Karpas-422 (cell line): ENCODE measurements around the gene DNASE2B. TPM values are rescaled to one million over a fixed set of nuclear protein-coding genes. Genes with fewer than 3 reads are reported as not detected.

ENCODE experiments used
- DNase-seq: peaks from one replicate; pipeline ENCODE4 v3.0.0-alpha.2; 2015
- H2AFZ ChIP-seq: fragments of 200-600 bp; sonication (generic); 2 replicates; pipeline ENCODE4 v1.6.1; 2014; ENCODE audit warnings: antibody characterized with exemption, low read length, mixed read lengths
- H3K27ac ChIP-seq: fragments of 200-600 bp; sonication (generic); 2 replicates; pipeline ENCODE4 v1.5.1; 2014; ENCODE audit warnings: mild to moderate bottlenecking, low read length, moderate library complexity
- H3K27me3 ChIP-seq: fragments of 200-600 bp; sonication (generic); 2 replicates; pipeline ENCODE4 v1.6.1; 2014; ENCODE audit warnings: low read length, mixed read lengths
- H3K36me3 ChIP-seq: fragments of 200-600 bp; sonication (generic); 2 replicates; pipeline ENCODE4 v1.6.1; 2014; ENCODE audit warnings: low read length, mixed read lengths; ENCODE audit not compliant: insufficient read depth
- H3K4me1 ChIP-seq: fragments of 200-600 bp; sonication (generic); 2 replicates; pipeline ENCODE4 v1.6.1; 2014; ENCODE audit warnings: mild to moderate bottlenecking, low read length, mixed read lengths
- H3K4me2 ChIP-seq: fragments of 200-600 bp; sonication (generic); 2 replicates; pipeline ENCODE4 v1.6.1; 2014; ENCODE audit warnings: low read length, low read depth, mild to moderate bottlenecking; ENCODE audit not compliant: poor library complexity, severe bottlenecking
- H3K4me3 ChIP-seq: fragments of 200-600 bp; sonication (generic); 2 replicates; pipeline ENCODE4 v1.5.1; 2014; ENCODE audit warnings: mild to moderate bottlenecking, antibody characterized with exemption, low read length, mixed read lengths
- H3K79me2 ChIP-seq: fragments of 200-600 bp; sonication (generic); 2 replicates; pipeline ENCODE4 v1.6.1; 2014; ENCODE audit warnings: mild to moderate bottlenecking, low read length, mixed read lengths
- H3K9ac ChIP-seq: fragments of 200-600 bp; sonication (generic); 2 replicates; pipeline ENCODE4 v1.6.0; 2014; ENCODE audit warnings: low read length
- H3K9me2 ChIP-seq: fragments of 200-600 bp; sonication (generic), shearing (Covaris generic); replicated peaks from 2 replicates; pipeline ENCODE4 v1.6.0; 2014; ENCODE audit warnings: mild to moderate bottlenecking, low read length, moderate library complexity; ENCODE audit not compliant: insufficient read depth
- H3K9me3 ChIP-seq: fragments of 300-700, 200-600 bp; sonication (generic); 2 replicates; pipeline ENCODE4 v1.6.1; 2014; ENCODE audit warnings: low read length, mixed read lengths
- H4K20me1 ChIP-seq: fragments of 200-600 bp; sonication (generic); 2 replicates; pipeline ENCODE4 v1.6.1; 2014; ENCODE audit warnings: mild to moderate bottlenecking, antibody characterized with exemption, low read length, low read depth; ENCODE audit not compliant: insufficient read depth
- total RNA-seq: library from RNA; depleted of rRNA; stranded (reverse); fragments of >200 nt; shearing (Covaris generic); gene quantifications from 2 replicates; pipeline ENCODE4 v1.2.3, GENCODE V29; 2014; ENCODE audit warnings: low replicate concordance

DNASE2B gene
- total RNA-seq, 1 experiment from 2014 or later = not detected

DNA sequence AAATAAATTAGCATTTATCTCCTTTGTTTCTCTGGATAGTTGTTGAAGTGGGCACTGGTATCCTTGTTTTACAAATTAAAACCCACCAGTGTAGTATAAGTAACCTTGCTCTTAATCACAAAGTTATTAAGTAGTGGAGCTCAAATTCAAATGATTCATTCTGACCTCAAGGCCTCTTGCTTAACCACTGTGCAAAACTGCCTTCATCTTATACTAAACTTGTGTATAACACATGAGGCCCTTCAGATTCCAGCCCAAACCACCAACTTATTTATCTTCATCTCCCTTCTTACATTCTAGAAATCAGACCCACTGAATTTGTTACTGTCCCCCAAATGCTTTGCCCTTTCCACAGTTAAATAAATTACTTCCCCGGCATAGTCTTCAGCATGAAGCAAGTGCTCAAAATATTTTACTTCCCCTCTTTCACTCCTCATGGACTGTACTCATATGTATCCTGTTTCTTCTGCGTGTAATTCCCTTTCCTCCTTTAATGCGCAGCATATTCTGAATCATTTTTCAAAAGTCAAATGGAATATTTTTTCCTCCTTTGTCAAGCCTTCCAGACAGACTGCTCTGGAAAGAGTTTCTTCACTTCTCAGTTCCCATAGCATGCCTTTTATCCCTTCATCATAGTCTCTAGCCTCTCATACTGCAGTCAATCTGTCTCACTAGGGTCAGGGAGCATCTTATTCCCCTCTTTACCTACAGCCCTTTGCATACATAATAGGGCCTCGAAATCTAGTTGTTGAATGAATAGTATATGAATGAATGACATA lies 19.0 kb upstream of the DNASE2B start:
- Histone ChIP-seq H3K4me1 (no peaks in the 10 kb centered on the region), H3K9me3 (no peaks in the 10 kb centered on the region), H3K79me2 (no peaks in the 10 kb centered on the region), H4K20me1 (no peaks in the 10 kb centered on the region), H3K4me2 (no peak overlapping the region), H3K27me3 (no peaks in the 10 kb centered on the region), H3K9ac (no peak overlapping the region), H3K4me3 (no peak overlapping the region), H3K9me2 (no peaks in the 10 kb centered on the region), H2AFZ (no peak overlapping the region), H3K27ac (no peak overlapping the region), H3K36me3 (no peaks in the 10 kb centered on the region)
- DNase-seq = no peak

DNA sequence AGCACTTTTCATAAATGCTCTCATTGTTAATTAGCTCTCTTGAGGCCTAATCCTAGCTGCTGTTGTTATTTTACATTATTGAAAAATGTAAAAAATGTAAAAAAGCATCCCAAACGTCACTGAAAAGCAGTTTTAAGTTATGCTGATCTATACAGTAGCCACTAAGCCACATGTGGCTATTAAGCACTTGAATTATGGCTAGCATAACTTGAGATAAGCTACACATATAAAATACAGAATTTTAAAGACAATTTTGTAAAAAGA lies 18.4 kb upstream of the DNASE2B start:
- Histone ChIP-seq H3K4me3 (no peak overlapping the region), H3K27me3 (no peaks in the 10 kb centered on the region), H3K27ac (no peak overlapping the region), H3K4me1 (no peaks in the 10 kb centered on the region), H3K9me3 (no peaks in the 10 kb centered on the region), H3K4me2 (no peak overlapping the region), H3K9ac (no peak overlapping the region), H3K36me3 (no peaks in the 10 kb centered on the region), H3K9me2 (no peaks in the 10 kb centered on the region), H3K79me2 (no peaks in the 10 kb centered on the region), H4K20me1 (no peaks in the 10 kb centered on the region), H2AFZ (no peak overlapping the region)
- no peak for DNase-seq

DNA sequence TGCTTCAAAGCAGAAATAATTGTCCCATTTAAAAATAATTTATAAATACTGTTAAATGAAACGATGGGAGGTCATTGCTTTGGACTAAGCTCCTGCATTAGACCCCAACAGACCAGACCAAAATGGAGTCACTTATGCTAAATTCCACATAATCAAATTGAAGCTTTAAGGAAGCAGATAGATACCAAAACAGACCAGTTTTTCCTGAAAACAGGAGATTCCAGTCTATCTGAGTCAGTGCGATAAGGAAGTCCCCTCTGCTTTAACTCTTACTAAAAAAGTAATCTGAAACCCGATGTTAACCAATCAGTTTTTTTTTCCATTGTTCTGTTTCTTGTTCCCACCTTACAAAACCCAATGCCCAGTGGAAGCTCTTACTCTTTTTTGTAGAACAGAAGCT lies 16.2 kb upstream of the DNASE2B start:
- no peaks in the 10 kb centered on the region for H3K79me2 ChIP-seq
- H4K20me1 ChIP-seq = no peaks in the 10 kb centered on the region
- no peak for DNase-seq
- no peaks in the 10 kb centered on the region for H3K9me2 ChIP-seq
- H3K27ac ChIP-seq = no peak overlapping the region
- H3K4me1 ChIP-seq = no peaks in the 10 kb centered on the region
- H3K27me3 ChIP-seq = no peaks in the 10 kb centered on the region
- H2AFZ ChIP-seq = no peak overlapping the region
- no peak overlapping the region for H3K4me2 ChIP-seq
- no peak overlapping the region for H3K4me3 ChIP-seq
- H3K9ac ChIP-seq = no peak overlapping the region
- no peaks in the 10 kb centered on the region for H3K36me3 ChIP-seq
- H3K9me3 ChIP-seq = no peaks in the 10 kb centered on the region

DNA sequence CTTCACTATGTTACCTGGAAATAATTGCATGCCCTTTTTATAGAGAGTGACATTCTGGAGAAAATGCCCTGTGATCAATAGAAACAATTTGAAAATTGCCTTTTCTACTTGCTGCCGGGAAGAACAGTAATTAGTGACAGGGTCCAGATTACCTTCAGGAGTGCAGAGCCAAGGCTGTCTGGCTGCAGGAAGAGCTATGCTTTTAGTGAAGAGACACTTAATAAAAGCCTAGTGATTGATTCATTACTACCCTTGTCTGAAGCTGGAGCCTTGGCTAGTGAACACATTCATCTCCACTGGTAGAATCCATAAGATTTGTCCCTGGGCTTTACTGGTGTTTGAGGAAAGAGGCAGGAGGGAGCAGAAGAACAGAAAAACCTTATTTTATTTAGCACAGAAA lies 12.9 kb upstream of the DNASE2B start:
- Histone ChIP-seq H3K4me1 (no peaks in the 10 kb centered on the region), H3K4me3 (no peak overlapping the region), H3K36me3 (no peaks in the 10 kb centered on the region), H3K27me3 (no peaks in the 10 kb centered on the region), H3K9me3 (no peaks in the 10 kb centered on the region), H3K27ac (no peak overlapping the region), H3K79me2 (no peaks in the 10 kb centered on the region), H3K9ac (no peak overlapping the region), H3K9me2 (no peaks in the 10 kb centered on the region), H4K20me1 (no peaks in the 10 kb centered on the region), H2AFZ (no peak overlapping the region), H3K4me2 (no peak overlapping the region)
- DNase-seq = no peak

DNA sequence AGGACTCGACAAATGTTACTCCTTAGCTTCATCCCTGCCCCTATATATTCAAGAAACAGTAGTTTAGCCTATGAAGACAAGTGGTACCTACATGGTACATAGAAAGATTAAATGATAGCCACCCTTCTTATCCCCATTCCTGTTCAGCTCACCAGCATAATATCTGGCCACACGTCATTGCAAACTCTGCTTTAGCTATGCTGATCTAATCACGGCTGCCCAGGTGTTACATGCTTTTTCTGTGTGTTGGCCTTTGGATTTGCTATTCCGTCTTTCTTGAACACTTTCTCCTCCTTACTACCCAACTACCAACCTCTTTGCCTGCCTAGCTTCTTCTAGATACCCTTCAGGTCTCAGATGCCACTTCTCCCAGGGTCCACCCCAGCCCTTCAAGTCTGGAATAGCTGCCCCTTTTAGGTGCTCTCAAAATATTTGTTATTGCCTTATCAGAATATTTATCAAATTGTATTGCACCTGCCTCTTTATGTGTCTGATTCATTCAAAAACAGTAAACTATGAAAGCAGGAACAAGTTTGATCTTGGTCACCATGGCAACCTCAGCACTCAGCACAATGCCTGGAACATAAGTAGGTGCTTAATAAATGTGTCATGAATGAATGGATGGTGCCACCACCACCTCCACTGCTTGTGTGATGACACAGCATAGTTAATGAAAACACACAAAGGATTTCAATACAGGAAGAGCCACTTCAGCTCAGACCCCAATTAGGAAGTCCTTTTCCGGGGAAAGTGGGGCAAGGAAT lies 11.4 kb upstream of the DNASE2B start:
- no peak overlapping the region for H2AFZ ChIP-seq
- H3K9me2 ChIP-seq = no peaks in the 10 kb centered on the region
- no peak for DNase-seq
- H3K4me2 ChIP-seq = no peak overlapping the region
- H3K27ac ChIP-seq = no peak overlapping the region
- no peak overlapping the region for H3K4me3 ChIP-seq
- no peaks in the 10 kb centered on the region for H3K9me3 ChIP-seq
- H3K4me1 ChIP-seq = no peaks in the 10 kb centered on the region
- H3K36me3 ChIP-seq = no peaks in the 10 kb centered on the region
- H4K20me1 ChIP-seq = no peaks in the 10 kb centered on the region
- no peak overlapping the region for H3K9ac ChIP-seq
- H3K79me2 ChIP-seq = no peaks in the 10 kb centered on the region
- H3K27me3 ChIP-seq = no peaks in the 10 kb centered on the region

DNA sequence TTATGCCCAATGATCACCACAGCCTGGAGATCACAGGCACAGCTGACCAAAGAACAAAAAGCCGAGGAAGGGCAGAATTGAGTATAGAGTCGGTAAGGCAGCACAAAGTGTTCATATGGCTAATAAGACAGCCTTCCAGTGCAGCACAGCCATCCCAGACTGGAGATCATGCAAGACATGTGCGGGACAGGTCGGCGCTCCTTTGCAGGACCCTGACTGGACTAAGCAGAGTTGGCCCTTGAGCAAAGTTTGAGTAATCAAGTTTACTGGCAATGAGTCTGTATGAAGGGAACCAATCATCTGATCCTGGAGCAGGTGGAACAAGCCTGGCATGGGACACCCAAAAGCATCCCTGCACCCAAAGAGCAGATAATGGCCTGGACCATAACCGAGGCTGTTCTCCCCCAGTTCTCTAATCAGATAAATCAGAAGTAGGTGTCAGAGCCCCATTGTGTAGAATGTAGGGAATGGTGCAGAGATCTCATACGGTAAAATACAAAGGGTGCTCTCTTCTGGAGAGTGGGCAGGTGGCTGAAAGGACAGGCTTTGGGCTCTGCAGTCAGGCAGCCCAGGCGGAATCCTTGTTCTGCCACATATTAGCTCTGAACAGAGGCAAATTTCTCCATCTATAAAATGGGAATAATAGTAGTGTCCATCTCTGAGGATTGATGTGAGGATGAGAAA lies 10.7 kb upstream of the DNASE2B start:
- H3K4me2 ChIP-seq = no peak overlapping the region
- no peaks in the 10 kb centered on the region for H3K9me3 ChIP-seq
- no peak overlapping the region for H2AFZ ChIP-seq
- DNase-seq = peak; percentile 59
- H3K9ac ChIP-seq = no peak overlapping the region
- H3K79me2 ChIP-seq = no peaks in the 10 kb centered on the region
- H3K36me3 ChIP-seq = no peaks in the 10 kb centered on the region
- no peaks in the 10 kb centered on the region for H3K9me2 ChIP-seq
- H3K4me1 ChIP-seq = no peaks in the 10 kb centered on the region
- no peak overlapping the region for H3K4me3 ChIP-seq
- no peaks in the 10 kb centered on the region for H4K20me1 ChIP-seq
- no peak overlapping the region for H3K27ac ChIP-seq
- no peaks in the 10 kb centered on the region for H3K27me3 ChIP-seq

DNA sequence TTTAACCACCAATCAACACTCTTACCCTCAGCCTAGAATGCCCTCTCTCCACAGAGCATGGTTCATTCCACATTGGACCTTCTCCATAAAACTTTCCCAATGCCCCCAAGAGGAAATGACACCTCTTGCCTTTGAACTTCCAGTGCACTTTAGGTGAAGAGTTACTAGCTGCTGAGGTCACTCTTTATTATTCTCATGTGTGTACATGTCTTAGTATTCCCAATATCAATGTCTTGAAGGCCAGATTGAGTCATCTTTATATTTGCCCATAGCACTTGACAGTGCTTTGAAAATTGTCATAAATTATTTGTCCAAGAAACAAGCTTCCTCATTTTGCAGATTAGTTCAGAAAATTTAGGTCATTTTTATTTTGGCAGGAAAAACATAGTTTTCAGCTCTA lies 8.1 kb upstream of the DNASE2B start:
- Histone ChIP-seq H3K9me3 (no peaks in the 10 kb centered on the region), H3K9me2 (no peaks in the 10 kb centered on the region), H3K9ac (no peak overlapping the region), H3K36me3 (no peaks in the 10 kb centered on the region), H4K20me1 (no peaks in the 10 kb centered on the region), H3K79me2 (no peaks in the 10 kb centered on the region), H3K4me3 (no peak overlapping the region), H2AFZ (no peak overlapping the region), H3K4me2 (no peak overlapping the region), H3K4me1 (no peaks in the 10 kb centered on the region), H3K27me3 (no peaks in the 10 kb centered on the region), H3K27ac (no peak overlapping the region)
- DNase-seq = no peak

DNA sequence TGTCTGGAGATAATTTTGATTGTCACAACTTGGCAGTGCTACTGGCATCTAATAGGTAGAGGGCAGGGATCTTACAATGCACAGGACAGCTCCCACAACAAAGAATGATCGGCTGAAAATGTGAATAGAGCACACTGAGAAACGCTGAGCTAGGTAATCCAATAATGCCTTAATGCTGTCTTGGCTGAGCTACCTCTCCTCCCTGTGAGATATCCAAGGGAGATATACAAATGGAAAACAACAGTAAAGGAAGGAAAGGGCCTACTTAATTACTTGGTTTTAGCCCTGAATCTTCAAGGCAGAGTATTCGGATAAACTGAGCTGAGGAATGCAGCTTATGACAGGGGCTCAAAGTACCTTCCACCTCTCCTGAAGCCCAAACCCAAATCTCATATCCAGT lies 2.9 kb downstream of the DNASE2B start:
- no peaks in the 10 kb centered on the region for H4K20me1 ChIP-seq
- H3K36me3 ChIP-seq = no peaks in the 10 kb centered on the region
- no peak for DNase-seq
- H3K9ac ChIP-seq = no peak overlapping the region
- H3K9me2 ChIP-seq = no peaks in the 10 kb centered on the region
- no peak overlapping the region for H3K27ac ChIP-seq
- no peaks in the 10 kb centered on the region for H3K9me3 ChIP-seq
- H3K4me3 ChIP-seq = no peak overlapping the region
- no peaks in the 10 kb centered on the region for H3K4me1 ChIP-seq
- H3K4me2 ChIP-seq = no peak overlapping the region
- no peaks in the 10 kb centered on the region for H3K27me3 ChIP-seq
- H3K79me2 ChIP-seq = no peaks in the 10 kb centered on the region
- no peak overlapping the region for H2AFZ ChIP-seq
